Pancreas (tissue), 10 donors: ENCODE measurements around the gene ABLIM2. TPM values are rescaled to one million over a fixed set of nuclear protein-coding genes. Genes with fewer than 3 reads are reported as not detected.

Experiments
- ATAC-seq, 4 donors: fragments of 200-7000 bp; cut with Tn5 transposase; one replicate each; pipeline versions ENCODE4 v1.8.0 to v1.9.1; 2020; ENCODE audit warnings: mild to moderate bottlenecking in 4 of 4, moderate library complexity in 4 of 4
- DNase-seq, 6 donors: peaks; one replicate each; pipeline ENCODE4 v3.0.0-alpha.2; 2020
- FAIRE-seq: peaks from 2 replicates; lab custom pipeline; 2012; peaks lifted over from hg19 to GRCh38; lab: Jason Lieb, UNC
- H3K27ac ChIP-seq, 4 donors: fragments of 200-600 bp; sonication (generic); 1 replicate in 3 of 4; 2 replicates in 1 of 4; pipeline versions ENCODE4 v1.5.0 to v1.8.0; 2020
- H3K27me3 ChIP-seq, 4 donors: fragments of 200-600 bp; one replicate each; pipeline ENCODE4 v1.8.0; 2021
- H3K36me3 ChIP-seq, 3 donors: fragments of 200-600 bp; sonication (generic) in 1 of 3; one replicate each; pipeline versions ENCODE4 v1.5.0 to v1.8.0; 2020 to 2021
- H3K4me1 ChIP-seq, 3 donors: fragments of 200-600 bp; one replicate each; pipeline ENCODE4 v1.8.0; 2021
- H3K4me3 ChIP-seq, 4 donors: fragments of 200-600 bp; sonication (generic) in 2 of 4; one replicate each; pipeline versions ENCODE4 v1.5.0 to v1.8.0; 2020 to 2021
- H3K9me3 ChIP-seq, 4 donors: fragments of 200-600 bp; one replicate each; pipeline ENCODE4 v1.8.0; 2021
- whole genome bisulfite sequencing, 2 donors: extraction: QIAGEN DNeasy Blood & Tissue Kit; methylation state at CpG; one replicate each; pipeline ENCODE4 v1.1.7; 2013; 5-methylcytosine and 5-hydroxymethylcytosine counted together
- intact Hi-C, 3 donors: fragments of 100-400 bp; cut with DNase I; formaldehyde crosslinking; loops; one replicate each; pipeline versions ENCODE4 v1.11.1 to v1.14.2; 2022
- polyA plus RNA-seq, 2 donors: library from polyadenylated mRNA; stranded (reverse); fragments of 200-250 nt; gene quantifications; one replicate each; pipeline ENCODE4 v1.2.3, GENCODE V29; 2013
- total RNA-seq, 6 donors: library from RNA; stranded (reverse); fragmentation: NEBNext Ultra II Directional in 4 of 6; extraction: Animal tissue kit (Norgen Biotek cat#: 25700) in 4 of 6; gene quantifications; one replicate each; pipeline versions ENCODE4 v1.2.1 to v1.2.4, GENCODE V29; 2021 to 2023
- TF ChIP-seq, protein P1 (sequence below), 4 donors: fragments of 200-600 bp; sonication (generic) in 3 of 4; IDR thresholded peaks; one replicate each; pipeline versions ENCODE4 v1.5.0 to v1.8.0; 2021; ENCODE audit warnings: antibody characterized with exemption in 4 of 4
- donor health status: healthy with polysubstance abuse.
- donor health status: DM: no; HTN: no; CAD: no; lungs with moderate emphysema.
- donor health status: DM: no; HTN: no; CAD: no.
- donor health status: control.
- donor health status: control.
- donor health status: Bipolar disorder and iron deficiency.
- donor health status: DM: yes; HTN: yes; CAD: no.
- donor health status: DM: no; HTN: no; CAD: no.
- donor health status: DM: no; HTN: no; CAD: no.
- donor health status: DM: yes; HTN: yes; CAD: no.

The ABLIM2 gene
- total and polyA plus RNA-seq, 8 donors: 4.3 to 13.1 (median 6.6) TPM

DNA sequence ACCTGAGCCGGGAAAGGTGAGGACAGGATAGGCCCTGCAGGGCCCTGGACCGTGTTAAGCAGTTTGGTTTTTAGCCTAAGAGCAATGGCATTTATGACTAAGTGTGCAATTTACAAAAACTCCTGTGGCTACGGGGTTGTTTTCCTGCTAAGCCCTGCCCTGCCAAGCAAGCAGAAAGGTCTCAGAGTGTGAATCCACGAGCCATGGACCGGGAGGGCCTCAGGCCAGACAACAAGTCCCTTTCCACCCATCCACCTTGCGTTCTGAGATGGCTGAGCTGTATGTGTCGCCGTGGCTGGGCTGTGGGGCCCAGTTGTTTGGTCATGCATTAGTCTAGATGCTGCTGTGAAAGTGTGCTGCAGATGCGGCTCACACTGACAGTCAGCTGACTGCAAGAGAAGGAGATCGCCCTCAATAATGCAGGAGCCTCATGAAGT is 185.1 kb downstream of the ABLIM2 start:
- H3K4me1 ChIP-seq: no peaks in the 10 kb centered on the region
- TF ChIP-seq, protein P1, sequence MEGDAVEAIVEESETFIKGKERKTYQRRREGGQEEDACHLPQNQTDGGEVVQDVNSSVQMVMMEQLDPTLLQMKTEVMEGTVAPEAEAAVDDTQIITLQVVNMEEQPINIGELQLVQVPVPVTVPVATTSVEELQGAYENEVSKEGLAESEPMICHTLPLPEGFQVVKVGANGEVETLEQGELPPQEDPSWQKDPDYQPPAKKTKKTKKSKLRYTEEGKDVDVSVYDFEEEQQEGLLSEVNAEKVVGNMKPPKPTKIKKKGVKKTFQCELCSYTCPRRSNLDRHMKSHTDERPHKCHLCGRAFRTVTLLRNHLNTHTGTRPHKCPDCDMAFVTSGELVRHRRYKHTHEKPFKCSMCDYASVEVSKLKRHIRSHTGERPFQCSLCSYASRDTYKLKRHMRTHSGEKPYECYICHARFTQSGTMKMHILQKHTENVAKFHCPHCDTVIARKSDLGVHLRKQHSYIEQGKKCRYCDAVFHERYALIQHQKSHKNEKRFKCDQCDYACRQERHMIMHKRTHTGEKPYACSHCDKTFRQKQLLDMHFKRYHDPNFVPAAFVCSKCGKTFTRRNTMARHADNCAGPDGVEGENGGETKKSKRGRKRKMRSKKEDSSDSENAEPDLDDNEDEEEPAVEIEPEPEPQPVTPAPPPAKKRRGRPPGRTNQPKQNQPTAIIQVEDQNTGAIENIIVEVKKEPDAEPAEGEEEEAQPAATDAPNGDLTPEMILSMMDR (IDR thresholded peaks at IDR 0.05): no peak
- no peak for ATAC-seq
- DNase-seq: peak in 1 of 6 donors; percentile 26
- no peaks in the 10 kb centered on the region for H3K27me3 ChIP-seq
- intact Hi-C loops: no loop called here
- H3K27ac ChIP-seq: no peak overlapping the region
- 88% methylated on average over 10 of the region's 10 CpGs for WGBS, 2 donors
- no peak for FAIRE-seq
- H3K9me3 ChIP-seq: no peaks in the 10 kb centered on the region
- no peak overlapping the region for H3K4me3 ChIP-seq
- no peaks in the 10 kb centered on the region for H3K36me3 ChIP-seq

- no peaks in the 10 kb centered on the region for H3K9me3 ChIP-seq
- WGBS, 2 donors: 90 to 91% methylated on average over 12 to 13 of the region's 13 CpGs
- no peak for ATAC-seq
- no peak for DNase-seq
- no peak for FAIRE-seq
- H3K4me3 ChIP-seq: no peak overlapping the region
- TF ChIP-seq, protein P1 (IDR thresholded peaks at IDR 0.05): no peak
- no peaks in the 10 kb centered on the region for H3K36me3 ChIP-seq
- intact Hi-C loops: no loop called here
- H3K27me3 ChIP-seq: no peaks in the 10 kb centered on the region
- H3K27ac ChIP-seq: peak overlapping the region in 1 of 4 donors; percentile 28
- no peaks in the 10 kb centered on the region for H3K4me1 ChIP-seq
Measured at GRCh38 chr4:7971881-7972500, 186.6 kb downstream of the ABLIM2 start.

DNA sequence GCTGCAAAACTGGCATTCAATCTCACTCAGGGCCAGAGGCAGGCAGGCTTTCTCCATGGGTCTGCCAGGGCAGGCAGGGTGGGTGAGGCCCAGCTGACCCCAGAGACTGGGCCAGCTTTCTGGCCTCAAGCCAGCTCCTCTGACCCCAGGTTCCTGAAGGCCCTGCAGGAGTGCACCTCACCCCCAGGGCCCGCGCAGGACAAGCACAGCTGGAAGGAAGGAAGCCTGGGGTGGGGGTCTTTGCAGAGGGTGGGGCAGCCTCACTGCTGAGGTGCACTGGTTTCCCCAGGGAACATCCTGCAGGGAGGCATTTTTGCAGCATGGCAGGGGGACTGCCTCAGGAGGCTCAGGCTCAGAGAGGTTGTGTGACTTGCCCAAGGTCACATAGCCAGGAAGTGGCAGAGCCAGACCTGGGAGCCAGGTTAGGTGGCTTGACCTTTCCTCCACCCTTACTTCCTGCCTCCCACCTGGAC is 187.4 kb downstream of the ABLIM2 start:
- Histone ChIP-seq H3K27ac (peak overlapping the region in 2 of 4 donors; percentile 67 to 72), H3K27me3 (no peaks in the 10 kb centered on the region), H3K9me3 (no peaks in the 10 kb centered on the region), H3K36me3 (no peaks in the 10 kb centered on the region), H3K4me3 (no peak overlapping the region), H3K4me1 (no peaks in the 10 kb centered on the region)
- ATAC-seq: no peak
- peak in 1 of 6 donors; percentile 72 for DNase-seq
- intact Hi-C loops: no loop called here
- 81 to 91% methylated on average over 2 of the region's 2 CpGs for WGBS, 2 donors
- FAIRE-seq: no peak
- TF ChIP-seq, protein P1 (IDR thresholded peaks at IDR 0.05): no peak

GRCh38 chr4:7970361-7970946 is 188.2 kb downstream of the ABLIM2 start:
- Histone ChIP-seq H3K27ac (peak overlapping the region; percentile 35 to 72 (median 57)), H3K27me3 (no peaks in the 10 kb centered on the region), H3K9me3 (no peaks in the 10 kb centered on the region), H3K4me1 (no peaks in the 10 kb centered on the region), H3K36me3 (no peaks in the 10 kb centered on the region), H3K4me3 (no peak overlapping the region)
- intact Hi-C loops: no loop called here
- no peak for DNase-seq
- ATAC-seq: peak in 2 of 4 donors; percentile 3 to 4
- no peak for FAIRE-seq
- WGBS, 2 donors: 89 to 90% methylated on average over 13 of the region's 13 CpGs
- TF ChIP-seq, protein P1 (IDR thresholded peaks at IDR 0.05): no peak
